HS-27A (cell line): Measurements from ENCODE around the gene ETFB.

Experiments
- DNase-seq: peaks from one replicate; pipeline ENCODE4 v3.0.0-alpha.2; 2012; ENCODE audit warnings: low read depth, missing footprints

The ETFB gene

GRCh38 chr19:51351266-51351990 lies 14.8 kb downstream of the ETFB start:
- no peak for DNase-seq

- no peak for DNase-seq
Observed at GRCh38 chr19:51347209-51347928, 18.8 kb downstream of the ETFB start.

GRCh38 chr19:51346742-51347141 lies 19.4 kb downstream of the ETFB start:
- DNase-seq: no peak

- DNase-seq: no peak
Observed at GRCh38 chr19:51345076-51345620, 21.0 kb downstream of the ETFB start.

- DNase-seq: no peak
Observed at GRCh38 chr19:51342631-51343569, 23.3 kb downstream of the ETFB start.

GRCh38 chr19:51341976-51342580 lies 24.1 kb downstream of the ETFB start, which contains the start of gene VSIG10L:
VSIG10L (minus strand) TSS chr19:51342139; CDS start chr19:51342124, 15 bp downstream.
- DNase-seq: no peak

GRCh38 chr19:51341066-51341465 lies 25.1 kb downstream of the ETFB start:
- no peak for DNase-seq

- peak; percentile 73 for DNase-seq
Observed at GRCh38 chr19:51339687-51340656, 26.2 kb downstream of the ETFB start.

GRCh38 chr19:51339313-51339686 lies 26.9 kb downstream of the ETFB start:
- DNase-seq: no peak

- peak; percentile 34 for DNase-seq
Observed at GRCh38 chr19:51338563-51339312, 27.4 kb downstream of the ETFB start.

GRCh38 chr19:51337861-51338562 lies 28.2 kb downstream of the ETFB start:
- no peak for DNase-seq

- no peak for DNase-seq
Observed at GRCh38 chr19:51337141-51337860, 28.9 kb downstream of the ETFB start.

GRCh38 chr19:51333836-51334460 lies 32.2 kb downstream of the ETFB start:
- no peak for DNase-seq

- no peak for DNase-seq
Observed at GRCh38 chr19:51331716-51332115, 34.5 kb downstream of the ETFB start.

- no peak for DNase-seq
Observed at GRCh38 chr19:51331193-51331592, 35.0 kb downstream of the ETFB start.

GRCh38 chr19:51330366-51330765 lies 35.8 kb downstream of the ETFB start:
- no peak for DNase-seq

- no peak for DNase-seq
Observed at GRCh38 chr19:51329411-51329810, 36.8 kb downstream of the ETFB start.
